Measurements from ENCODE around the gene CD63. TPM values are rescaled to one million over a fixed set of nuclear protein-coding genes. Genes with fewer than 3 reads are reported as not detected.

CD63 gene
- total RNA-seq, 1 experiment from 2014 or later = 409 TPM

DNA sequence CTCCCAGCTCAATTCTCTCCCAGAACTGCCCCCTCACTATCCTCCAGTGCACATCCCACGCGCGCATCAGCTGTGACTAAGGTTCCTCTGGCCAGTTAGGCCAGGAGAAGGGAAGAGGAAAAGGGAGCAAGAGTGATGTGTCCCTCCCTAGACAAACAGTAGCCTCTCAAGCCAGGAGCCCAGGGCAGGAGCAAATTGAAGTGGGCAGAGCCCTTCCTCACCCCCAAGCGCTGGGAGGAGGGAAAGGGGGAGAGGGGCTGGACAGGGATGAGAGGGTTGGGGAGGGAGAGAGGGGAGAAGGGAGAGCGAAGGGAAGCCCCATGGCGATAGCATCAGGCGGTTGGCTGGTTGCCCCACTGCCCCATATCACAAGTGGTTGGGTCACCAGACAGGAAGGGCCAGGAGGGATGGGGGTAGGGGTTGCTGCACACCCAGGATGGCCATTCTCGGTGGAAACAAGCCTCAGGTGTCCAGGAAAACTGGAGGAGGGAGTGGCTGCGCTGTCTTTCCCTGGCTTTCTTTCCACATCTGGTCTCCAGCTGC is 1.1 kb downstream of the CD63 start:
- ChIA-PET CTCF (interaction anchor here (1.1 kb wide), 1 partner anchor 9 kb away, joined by 5 read pairs; no protein-coding TSS in a partner anchor), POLR2A (no interaction called here)
- Mint-ChIP-seq H3K4me3 (peak overlapping the region; percentile 88), H3K36me3 (peaks cover 20% of the 10 kb centered on the region), H3K27ac (peak overlapping the region; percentile 42; the same call in 1 of the 2 replicates), H3K9me3 (no peaks in the 10 kb centered on the region), H3K27me3 (ENCODE audit: low read depth) (no peaks in the 10 kb centered on the region), H3K4me1 (peaks cover 31% of the 10 kb centered on the region)
- DNase-seq (ENCODE audit: low spot score) (no peak), ATAC-seq (no peak)
- TF ChIP-seq SP1 (CRISPR knock-in tag; conservative IDR thresholded peaks at IDR 0.05) = no peak
- no peak for TF ChIP-seq IRF2 (CRISPR knock-in tag; IDR thresholded peaks at IDR 0.05; ENCODE audit: borderline replicate concordance, low read depth)
- no peak for TF ChIP-seq ETV6 (CRISPR knock-in tag; IDR thresholded peaks at IDR 0.05)
- TF ChIP-seq TP53 (CRISPR knock-in tag; IDR thresholded peaks at IDR 0.05) = no peak
- TF ChIP-seq, protein P1, sequence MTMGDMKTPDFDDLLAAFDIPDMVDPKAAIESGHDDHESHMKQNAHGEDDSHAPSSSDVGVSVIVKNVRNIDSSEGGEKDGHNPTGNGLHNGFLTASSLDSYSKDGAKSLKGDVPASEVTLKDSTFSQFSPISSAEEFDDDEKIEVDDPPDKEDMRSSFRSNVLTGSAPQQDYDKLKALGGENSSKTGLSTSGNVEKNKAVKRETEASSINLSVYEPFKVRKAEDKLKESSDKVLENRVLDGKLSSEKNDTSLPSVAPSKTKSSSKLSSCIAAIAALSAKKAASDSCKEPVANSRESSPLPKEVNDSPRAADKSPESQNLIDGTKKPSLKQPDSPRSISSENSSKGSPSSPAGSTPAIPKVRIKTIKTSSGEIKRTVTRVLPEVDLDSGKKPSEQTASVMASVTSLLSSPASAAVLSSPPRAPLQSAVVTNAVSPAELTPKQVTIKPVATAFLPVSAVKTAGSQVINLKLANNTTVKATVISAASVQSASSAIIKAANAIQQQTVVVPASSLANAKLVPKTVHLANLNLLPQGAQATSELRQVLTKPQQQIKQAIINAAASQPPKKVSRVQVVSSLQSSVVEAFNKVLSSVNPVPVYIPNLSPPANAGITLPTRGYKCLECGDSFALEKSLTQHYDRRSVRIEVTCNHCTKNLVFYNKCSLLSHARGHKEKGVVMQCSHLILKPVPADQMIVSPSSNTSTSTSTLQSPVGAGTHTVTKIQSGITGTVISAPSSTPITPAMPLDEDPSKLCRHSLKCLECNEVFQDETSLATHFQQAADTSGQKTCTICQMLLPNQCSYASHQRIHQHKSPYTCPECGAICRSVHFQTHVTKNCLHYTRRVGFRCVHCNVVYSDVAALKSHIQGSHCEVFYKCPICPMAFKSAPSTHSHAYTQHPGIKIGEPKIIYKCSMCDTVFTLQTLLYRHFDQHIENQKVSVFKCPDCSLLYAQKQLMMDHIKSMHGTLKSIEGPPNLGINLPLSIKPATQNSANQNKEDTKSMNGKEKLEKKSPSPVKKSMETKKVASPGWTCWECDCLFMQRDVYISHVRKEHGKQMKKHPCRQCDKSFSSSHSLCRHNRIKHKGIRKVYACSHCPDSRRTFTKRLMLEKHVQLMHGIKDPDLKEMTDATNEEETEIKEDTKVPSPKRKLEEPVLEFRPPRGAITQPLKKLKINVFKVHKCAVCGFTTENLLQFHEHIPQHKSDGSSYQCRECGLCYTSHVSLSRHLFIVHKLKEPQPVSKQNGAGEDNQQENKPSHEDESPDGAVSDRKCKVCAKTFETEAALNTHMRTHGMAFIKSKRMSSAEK (CRISPR knock-in tag; IDR thresholded peaks at IDR 0.05; ENCODE audit: borderline replicate concordance) = no peak
- TF ChIP-seq, protein P2, sequence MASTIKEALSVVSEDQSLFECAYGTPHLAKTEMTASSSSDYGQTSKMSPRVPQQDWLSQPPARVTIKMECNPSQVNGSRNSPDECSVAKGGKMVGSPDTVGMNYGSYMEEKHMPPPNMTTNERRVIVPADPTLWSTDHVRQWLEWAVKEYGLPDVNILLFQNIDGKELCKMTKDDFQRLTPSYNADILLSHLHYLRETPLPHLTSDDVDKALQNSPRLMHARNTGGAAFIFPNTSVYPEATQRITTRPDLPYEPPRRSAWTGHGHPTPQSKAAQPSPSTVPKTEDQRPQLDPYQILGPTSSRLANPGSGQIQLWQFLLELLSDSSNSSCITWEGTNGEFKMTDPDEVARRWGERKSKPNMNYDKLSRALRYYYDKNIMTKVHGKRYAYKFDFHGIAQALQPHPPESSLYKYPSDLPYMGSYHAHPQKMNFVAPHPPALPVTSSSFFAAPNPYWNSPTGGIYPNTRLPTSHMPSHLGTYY (CRISPR knock-in tag; IDR thresholded peaks at IDR 0.05) = no peak
- TF ChIP-seq, protein P3, sequence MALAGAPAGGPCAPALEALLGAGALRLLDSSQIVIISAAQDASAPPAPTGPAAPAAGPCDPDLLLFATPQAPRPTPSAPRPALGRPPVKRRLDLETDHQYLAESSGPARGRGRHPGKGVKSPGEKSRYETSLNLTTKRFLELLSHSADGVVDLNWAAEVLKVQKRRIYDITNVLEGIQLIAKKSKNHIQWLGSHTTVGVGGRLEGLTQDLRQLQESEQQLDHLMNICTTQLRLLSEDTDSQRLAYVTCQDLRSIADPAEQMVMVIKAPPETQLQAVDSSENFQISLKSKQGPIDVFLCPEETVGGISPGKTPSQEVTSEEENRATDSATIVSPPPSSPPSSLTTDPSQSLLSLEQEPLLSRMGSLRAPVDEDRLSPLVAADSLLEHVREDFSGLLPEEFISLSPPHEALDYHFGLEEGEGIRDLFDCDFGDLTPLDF (CRISPR knock-in tag; IDR thresholded peaks at IDR 0.05) = no peak
- TF ChIP-seq ZNF416 (CRISPR knock-in tag; IDR thresholded peaks at IDR 0.05) = no peak
- TF ChIP-seq ZNF671 (CRISPR knock-in tag; IDR thresholded peaks at IDR 0.05) = no peak
- no peak for TF ChIP-seq ZNF219 (CRISPR knock-in tag; IDR thresholded peaks at IDR 0.05; ENCODE audit: borderline replicate concordance)
- TF ChIP-seq NFE2L1 (CRISPR knock-in tag; IDR thresholded peaks at IDR 0.05) = no peak

- no peaks in the 10 kb centered on the region for H3K27me3 Mint-ChIP-seq (ENCODE audit: low read depth)
- ChIA-PET CTCF (interaction anchor here (1.1 kb wide), 1 partner anchor 10 kb away, joined by 5 read pairs; no protein-coding TSS in a partner anchor), POLR2A (no interaction called here)
- H3K4me1 Mint-ChIP-seq = peaks cover 27% of the 10 kb centered on the region
- peaks cover 20% of the 10 kb centered on the region for H3K36me3 Mint-ChIP-seq
- no peak for DNase-seq (ENCODE audit: low spot score)
- TF ChIP-seq ZSCAN18 (CRISPR knock-in tag; IDR thresholded peaks at IDR 0.05) = no peak
- TF ChIP-seq CREM (CRISPR knock-in tag; IDR thresholded peaks at IDR 0.05) = no peak
- no peak for TF ChIP-seq ZNF232 (CRISPR knock-in tag; IDR thresholded peaks at IDR 0.05)
- TF ChIP-seq, protein P3 (CRISPR knock-in tag; IDR thresholded peaks at IDR 0.05) = no peak
- TF ChIP-seq FOXJ3 (CRISPR knock-in tag; IDR thresholded peaks at IDR 0.05; ENCODE audit: borderline replicate concordance) = no peak
- no peak for TF ChIP-seq ELF4 (CRISPR knock-in tag; IDR thresholded peaks at IDR 0.05; ENCODE audit: low read depth)
- no peak for TF ChIP-seq NR3C1 (CRISPR knock-in tag; conservative IDR thresholded peaks at IDR 0.05; ENCODE audit: low read depth)
- peak overlapping the region; percentile 88 for H3K4me3 Mint-ChIP-seq
- no peak for ATAC-seq
- no peaks in the 10 kb centered on the region for H3K9me3 Mint-ChIP-seq
- no peak overlapping the region for H3K27ac Mint-ChIP-seq
Observed at GRCh38 chr12:55726971-55727370, 1.8 kb downstream of the CD63 start.

All from WTC11 (cell line).